Stomach (tissue), 19 donors: ENCODE data around the gene C1orf74. TPM values are rescaled to one million over a fixed set of nuclear protein-coding genes. Genes with fewer than 3 reads are reported as not detected.

Experiments
- DNase-seq, 2 donors: peaks; one replicate each; pipeline versions ENCODE4 v3.0.0 to v3.0.0-alpha.2; 2013 to 2019
- H3K27ac ChIP-seq, 5 donors: fragments of 200-600 bp in 4 of 5; sonication (generic) in 4 of 5; one replicate each; pipeline ENCODE4 v1.5.1; 2013 to 2019; ENCODE audit warnings: mild to moderate bottlenecking in 1 of 5, moderate library complexity in 1 of 5
- H3K27me3 ChIP-seq, 3 donors: fragments of 200-600 bp; sonication (generic); one replicate each; pipeline ENCODE4 v1.5.1; 2017 to 2019; ENCODE audit warnings: mixed run types in 1 of 3
- H3K36me3 ChIP-seq, 4 donors: fragments of 200-600 bp; sonication (generic); 1 replicate in 3 of 4; 2 replicates in 1 of 4; pipeline ENCODE4 v1.5.1; 2016 to 2019
- H3K4me1 ChIP-seq, 4 donors: fragments of 200-600 bp; sonication (generic); one replicate each; pipeline ENCODE4 v1.5.1; 2016 to 2019
- H3K4me3 ChIP-seq, 4 donors: fragments of 200-600 bp; sonication (generic) in 3 of 4; one replicate each; pipeline ENCODE4 v1.5.1; 2016 to 2019; ENCODE audit warnings: mild to moderate bottlenecking in 1 of 4
- H3K9me3 ChIP-seq, 4 donors: fragments of 200-600 bp; sonication (generic); one replicate each; pipeline ENCODE4 v1.5.1; 2016 to 2019
- EP300 ChIP-seq: sonication (generic); formaldehyde crosslinking; IDR thresholded peaks from one replicate; pipeline ENCODE4 v1.6.1; 2017; ENCODE audit warnings: antibody characterized with exemption
- POLR2A ChIP-seq, 4 donors: fragments of 450-650 bp; IDR thresholded peaks; one replicate each; pipeline ENCODE4 v1.6.1; 2016; ENCODE audit warnings: antibody characterized with exemption in 4 of 4, control low read depth in 2 of 4, mild to moderate bottlenecking in 1 of 4, moderate library complexity in 1 of 4
- POLR2AphosphoS5 ChIP-seq, 3 donors: sonication (generic); formaldehyde crosslinking; IDR thresholded peaks; one replicate each; pipeline ENCODE4 v1.6.1; 2016; ENCODE audit warnings: antibody characterized with exemption in 3 of 3
- WGBS, 5 donors: extraction: QIAGEN DNeasy Blood & Tissue Kit in 3 of 5; methylation state at CpG; one replicate each; pipeline versions ENCODE4 v1.1.5 to v1.1.7; 2013 to 2018; 5-methylcytosine and 5-hydroxymethylcytosine counted together
- intact Hi-C: fragments of 100-400 bp; cut with DNase I; formaldehyde crosslinking; loops from one replicate; pipeline ENCODE4 v1.15.1; 2023; ENCODE audit warnings: low total_unique reads
- long read RNA-seq, 10 donors: transcript quantifications; one replicate each; lab custom pipeline, GENCODE V29; 2026
- polyA plus RNA-seq, 3 donors: library from polyadenylated mRNA; stranded (reverse); fragments of 200-250 nt; gene quantifications; one replicate each; pipeline ENCODE4 v1.2.3, GENCODE V29; 2013
- total RNA-seq, 5 donors: library from RNA; depleted of rRNA; stranded (reverse); fragments of >200 nt; gene quantifications; one replicate each; pipeline versions ENCODE4 v1.1.0 to v1.2.3, GENCODE V29; 2014 to 2016
- TF ChIP-seq, protein P1 (sequence below), 7 experiments: fragments of 450-650 bp in 4 of 7; fragments of 200-600 bp in 3 of 7; sonication (generic) in 3 of 7; IDR thresholded peaks; one replicate each; pipeline ENCODE4 v1.5.1; 2016 to 2019; ENCODE audit warnings: antibody characterized with exemption in 7 of 7, control low read depth in 2 of 7, mild to moderate bottlenecking in 1 of 7
- donor health status: healthy with polysubstance abuse.
- donor health status: Bipolar disorder and iron deficiency.
- donor health status: healthy.

Gene C1orf74
- total RNA-seq (1 to 10 TPM in 2 of 5 donors, under 1 TPM in 2, not detected in 1; 0.72 to 3.6 (median 2.0) TPM), polyA plus RNA-seq (1 to 10 TPM; 1.3 to 1.8 (median 1.5) TPM)
- long read RNA-seq, donor 1, full-length matches to known transcripts, result 1 of 1 reads
- long read RNA-seq, donor 1, partial matches to known transcripts, result 0 of 1 reads
- long read RNA-seq, donor 1, other reads (novel, unspliced or antisense), result 0 of 1 reads
- long read RNA-seq, donor 2, result 0 reads
- long read RNA-seq, donor 3, full-length matches to known transcripts, result 2 of 2 reads
- long read RNA-seq, donor 3, partial matches to known transcripts, result 0 of 2 reads
- long read RNA-seq, donor 3, other reads (novel, unspliced or antisense), result 0 of 2 reads
- long read RNA-seq, donor 4, result 0 reads
- long read RNA-seq, donor 5, result 0 reads
- long read RNA-seq, donor 6, result 0 reads
- long read RNA-seq, donor 7, full-length matches to known transcripts, result 3 of 3 reads
- long read RNA-seq, donor 7, partial matches to known transcripts, result 0 of 3 reads
- long read RNA-seq, donor 7, other reads (novel, unspliced or antisense), result 0 of 3 reads
- long read RNA-seq, donor 8, full-length matches to known transcripts, result 3 of 3 reads
- long read RNA-seq, donor 8, partial matches to known transcripts, result 0 of 3 reads
- long read RNA-seq, donor 8, other reads (novel, unspliced or antisense), result 0 of 3 reads
- long read RNA-seq, donor 9, full-length matches to known transcripts, result 1 of 1 reads
- long read RNA-seq, donor 9, partial matches to known transcripts, result 0 of 1 reads
- long read RNA-seq, donor 9, other reads (novel, unspliced or antisense), result 0 of 1 reads
- long read RNA-seq, donor 10, result 0 reads

DNA sequence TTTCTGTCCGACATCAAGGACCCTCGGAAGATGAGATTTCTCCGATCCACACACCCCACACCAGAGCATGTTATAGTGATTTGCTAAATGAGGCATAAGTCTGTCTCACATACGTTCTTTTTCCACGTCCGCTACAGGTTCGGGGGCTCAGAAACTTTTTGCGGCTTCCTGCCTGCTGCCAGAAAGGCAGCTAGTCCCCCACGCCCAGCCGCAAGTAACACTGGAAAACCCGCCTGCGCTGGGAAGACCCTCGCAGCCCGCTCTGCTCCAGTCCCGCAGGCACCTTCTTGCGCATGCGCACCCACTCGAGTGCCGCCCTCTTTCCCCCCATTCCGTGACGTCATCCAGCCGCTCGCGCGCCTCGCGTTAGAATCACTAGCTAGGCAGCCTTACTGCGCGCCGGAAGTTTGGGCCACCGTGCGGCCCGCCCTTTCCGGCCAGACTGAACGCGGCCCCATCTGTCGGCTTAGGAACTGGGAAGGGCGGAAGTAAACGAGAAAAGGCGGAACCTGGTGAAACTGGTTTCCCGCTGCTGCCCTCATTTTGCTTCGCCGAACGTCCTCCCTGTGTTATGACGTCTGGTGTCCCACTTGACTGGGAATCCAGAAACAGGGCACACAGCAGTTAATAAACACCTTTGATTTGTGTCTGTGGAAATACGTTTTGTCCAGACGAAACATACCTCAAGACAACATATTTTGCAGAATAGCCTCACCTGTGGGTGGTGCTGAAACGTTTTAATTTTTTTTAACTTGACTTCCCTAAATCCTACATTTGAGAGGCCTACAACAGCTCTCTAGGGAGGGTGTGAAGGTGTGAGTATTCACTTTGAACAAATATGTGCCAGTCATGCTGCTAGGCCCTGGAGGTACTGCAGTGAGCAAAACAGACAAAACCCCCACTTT, at the start of gene C1orf74:
Gene C1orf74 (minus strand): TSS at position 295 of the 905 bp plus-strand sequence. CDS start 925 bp downstream, outside the sequence.
- Histone ChIP-seq H3K36me3 (peaks cover 0 to 23% (median 14%) of the 10 kb centered on the region in 4 donors), H3K4me3 (peak within 1 kb of the TSS; percentile 50 to 68 (median 60)), H3K27ac (peak within 1 kb of the TSS; percentile 82 to 93 (median 89)), H3K27me3 (no peaks in the 10 kb centered on the region), H3K9me3 (no peaks in the 10 kb centered on the region), H3K4me1 (peaks cover 35 to 56% (median 49%) of the 10 kb centered on the region in 4 donors)
- WGBS, 5 donors, result 2 to 5% (median 3%) methylated on average over 38 to 48 of the region's 48 CpGs
- DNase-seq, result peak; percentile 99
- peak in 2 of 4 donors; percentile 24 to 32 for TF ChIP-seq POLR2A (IDR thresholded peaks at IDR 0.05)
- no peak for TF ChIP-seq EP300
- TF ChIP-seq, protein P1, sequence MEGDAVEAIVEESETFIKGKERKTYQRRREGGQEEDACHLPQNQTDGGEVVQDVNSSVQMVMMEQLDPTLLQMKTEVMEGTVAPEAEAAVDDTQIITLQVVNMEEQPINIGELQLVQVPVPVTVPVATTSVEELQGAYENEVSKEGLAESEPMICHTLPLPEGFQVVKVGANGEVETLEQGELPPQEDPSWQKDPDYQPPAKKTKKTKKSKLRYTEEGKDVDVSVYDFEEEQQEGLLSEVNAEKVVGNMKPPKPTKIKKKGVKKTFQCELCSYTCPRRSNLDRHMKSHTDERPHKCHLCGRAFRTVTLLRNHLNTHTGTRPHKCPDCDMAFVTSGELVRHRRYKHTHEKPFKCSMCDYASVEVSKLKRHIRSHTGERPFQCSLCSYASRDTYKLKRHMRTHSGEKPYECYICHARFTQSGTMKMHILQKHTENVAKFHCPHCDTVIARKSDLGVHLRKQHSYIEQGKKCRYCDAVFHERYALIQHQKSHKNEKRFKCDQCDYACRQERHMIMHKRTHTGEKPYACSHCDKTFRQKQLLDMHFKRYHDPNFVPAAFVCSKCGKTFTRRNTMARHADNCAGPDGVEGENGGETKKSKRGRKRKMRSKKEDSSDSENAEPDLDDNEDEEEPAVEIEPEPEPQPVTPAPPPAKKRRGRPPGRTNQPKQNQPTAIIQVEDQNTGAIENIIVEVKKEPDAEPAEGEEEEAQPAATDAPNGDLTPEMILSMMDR (IDR thresholded peaks at IDR 0.05), result peak in 1 of 7 experiments; percentile 11
- TF ChIP-seq POLR2AphosphoS5 (IDR thresholded peaks at IDR 0.05), result peak; percentile 80 to 99 (median 93)
- intact Hi-C loops, result no loop called here

DNA sequence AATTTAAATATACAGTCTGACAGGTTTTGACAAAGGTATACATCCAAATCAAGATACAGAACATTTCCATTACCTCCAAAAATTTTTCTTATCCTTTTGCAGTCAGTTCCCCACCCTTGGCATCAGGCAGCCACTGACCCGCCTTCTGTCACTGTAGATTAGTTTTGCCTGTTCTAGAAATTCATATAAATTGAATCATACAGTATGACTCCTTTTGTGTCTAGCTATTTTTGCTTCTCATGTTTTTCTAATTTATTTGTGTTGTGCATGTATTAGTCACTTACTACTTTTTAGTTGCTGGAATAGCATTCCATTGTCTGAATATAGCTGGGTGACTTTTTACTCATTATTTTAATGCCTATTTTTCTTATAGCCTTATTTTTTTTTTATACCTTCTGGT, 47.3 kb upstream of the C1orf74 start:
- no peak for DNase-seq
- no peaks in the 10 kb centered on the region for H3K27me3 ChIP-seq
- H3K4me3 ChIP-seq, result no peak overlapping the region
- 88 to 100% (median 95%) methylated on average over 1 of the region's 1 CpG for WGBS, 5 donors
- H3K9me3 ChIP-seq, result no peaks in the 10 kb centered on the region
- H3K27ac ChIP-seq, result no peak overlapping the region
- peaks cover 0 to 30% (median 21%) of the 10 kb centered on the region in 4 donors for H3K4me1 ChIP-seq
- intact Hi-C loops, result no loop called here
- H3K36me3 ChIP-seq, result peaks cover 46 to 64% (median 59%) of the 10 kb centered on the region in 4 donors
- TF ChIP-seq EP300 (no peak), POLR2A (IDR thresholded peaks at IDR 0.05) (no peak), POLR2AphosphoS5 (IDR thresholded peaks at IDR 0.05) (no peak)
- TF ChIP-seq, protein P1 (IDR thresholded peaks at IDR 0.05), result no peak

DNA sequence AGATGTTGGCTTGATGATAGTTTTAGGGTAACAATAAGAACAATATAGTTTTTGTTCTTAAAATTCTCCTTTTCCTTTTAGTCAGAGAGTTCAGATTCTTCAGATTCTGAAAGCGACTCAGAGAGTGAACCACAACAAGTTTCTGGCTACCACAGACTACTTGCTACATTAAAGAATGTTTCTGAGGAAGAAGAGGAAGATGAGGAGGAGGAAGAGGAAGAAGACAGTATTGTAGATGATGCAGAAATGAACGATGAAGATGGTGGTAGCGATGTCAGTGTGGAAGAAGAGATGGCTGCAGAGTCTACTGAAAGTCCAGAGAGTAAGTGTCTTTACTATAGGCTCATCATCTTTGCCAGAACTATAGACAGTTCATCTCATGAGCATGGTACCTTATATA, 46.4 kb upstream of the C1orf74 start:
- WGBS, 5 donors, result 88 to 92% (median 91%) methylated on average over 3 of the region's 3 CpGs
- H3K36me3 ChIP-seq, result peaks cover 37 to 55% (median 51%) of the 10 kb centered on the region in 4 donors
- H3K9me3 ChIP-seq, result no peaks in the 10 kb centered on the region
- no peak for TF ChIP-seq POLR2A (IDR thresholded peaks at IDR 0.05)
- no peak for TF ChIP-seq EP300
- TF ChIP-seq POLR2AphosphoS5 (IDR thresholded peaks at IDR 0.05), result no peak
- TF ChIP-seq, protein P1 (IDR thresholded peaks at IDR 0.05), result no peak
- no peak for DNase-seq
- H3K4me1 ChIP-seq, result peaks cover 0 to 30% (median 21%) of the 10 kb centered on the region in 4 donors
- H3K27me3 ChIP-seq, result no peaks in the 10 kb centered on the region
- intact Hi-C loops, result no loop called here
- no peak overlapping the region for H3K27ac ChIP-seq
- H3K4me3 ChIP-seq, result no peak overlapping the region
